ENCODE results near the gene GSX1. TPM values are rescaled to one million over a fixed set of nuclear protein-coding genes. Genes with fewer than 3 reads are reported as not detected.

Gene GSX1
- polyA plus RNA-seq, 1 donor from 2014 or later = not detected

DNA sequence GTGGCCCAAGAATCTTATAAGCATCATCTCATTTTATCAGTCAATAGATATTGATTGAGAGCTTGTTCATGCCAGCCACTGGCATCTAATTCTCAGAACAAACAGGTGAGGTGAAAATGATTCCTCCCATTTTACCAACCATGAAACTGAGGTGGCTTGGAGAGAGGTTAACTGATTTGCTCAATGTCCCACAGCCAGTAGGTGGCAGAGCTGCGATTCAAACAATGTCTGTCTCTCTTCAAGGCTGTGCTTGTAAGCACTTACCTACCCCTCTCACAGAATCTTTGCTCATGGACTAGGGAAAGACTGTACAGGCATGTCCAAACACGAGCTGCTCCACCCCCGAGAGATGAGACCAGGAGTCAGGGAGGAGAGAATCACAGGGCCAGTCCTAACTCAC, 21.5 kb upstream of the GSX1 start:
- no peak overlapping the region for H3K4me2 ChIP-seq (ENCODE audit: low read length)
- H3K9ac ChIP-seq (ENCODE audit: low read length) = no peak overlapping the region
- no peaks in the 10 kb centered on the region for H3K9me2 ChIP-seq (ENCODE audit: insufficient read depth, low read length)
- H3K9me3 ChIP-seq (ENCODE audit: low read length) = no peaks in the 10 kb centered on the region
- no peaks in the 10 kb centered on the region for H4K20me1 ChIP-seq (ENCODE audit: insufficient read depth)
- no peak overlapping the region for H3K27ac ChIP-seq (ENCODE audit: low read length)
- TF ChIP-seq EP300 (conservative IDR thresholded peaks at IDR 0.05; ENCODE audit: poor library complexity, severe bottlenecking) = no peak
- no peak for TF ChIP-seq REST (IDR thresholded peaks at IDR 0.05; ENCODE audit: borderline replicate concordance)
- no peak for TF ChIP-seq EZH2 (IDR thresholded peaks at IDR 0.05; ENCODE audit: borderline replicate concordance, insufficient read depth, low read length, poor library complexity, severe bottlenecking)
- TF ChIP-seq SMC3 (conservative IDR thresholded peaks at IDR 0.05; ENCODE audit: poor library complexity) = no peak
- TF ChIP-seq TAF1 (IDR thresholded peaks at IDR 0.05; ENCODE audit: low read depth) = no peak
- TF ChIP-seq, protein P1, sequence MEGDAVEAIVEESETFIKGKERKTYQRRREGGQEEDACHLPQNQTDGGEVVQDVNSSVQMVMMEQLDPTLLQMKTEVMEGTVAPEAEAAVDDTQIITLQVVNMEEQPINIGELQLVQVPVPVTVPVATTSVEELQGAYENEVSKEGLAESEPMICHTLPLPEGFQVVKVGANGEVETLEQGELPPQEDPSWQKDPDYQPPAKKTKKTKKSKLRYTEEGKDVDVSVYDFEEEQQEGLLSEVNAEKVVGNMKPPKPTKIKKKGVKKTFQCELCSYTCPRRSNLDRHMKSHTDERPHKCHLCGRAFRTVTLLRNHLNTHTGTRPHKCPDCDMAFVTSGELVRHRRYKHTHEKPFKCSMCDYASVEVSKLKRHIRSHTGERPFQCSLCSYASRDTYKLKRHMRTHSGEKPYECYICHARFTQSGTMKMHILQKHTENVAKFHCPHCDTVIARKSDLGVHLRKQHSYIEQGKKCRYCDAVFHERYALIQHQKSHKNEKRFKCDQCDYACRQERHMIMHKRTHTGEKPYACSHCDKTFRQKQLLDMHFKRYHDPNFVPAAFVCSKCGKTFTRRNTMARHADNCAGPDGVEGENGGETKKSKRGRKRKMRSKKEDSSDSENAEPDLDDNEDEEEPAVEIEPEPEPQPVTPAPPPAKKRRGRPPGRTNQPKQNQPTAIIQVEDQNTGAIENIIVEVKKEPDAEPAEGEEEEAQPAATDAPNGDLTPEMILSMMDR (IDR thresholded peaks at IDR 0.05; ENCODE audit: poor library complexity, severe bottlenecking) = no peak
- TF ChIP-seq POLR2AphosphoS5 (IDR thresholded peaks at IDR 0.05) = no peak
- no peak for TF ChIP-seq MXI1 (conservative IDR thresholded peaks at IDR 0.05; ENCODE audit: poor library complexity, severe bottlenecking)
- TF ChIP-seq RAD21 (conservative IDR thresholded peaks at IDR 0.05) = no peak
- no peak overlapping the region for H3K4me3 ChIP-seq (ENCODE audit: low read length)
- no peaks in the 10 kb centered on the region for H3F3A ChIP-seq (ENCODE audit: insufficient read depth, low read length, poor library complexity, severe bottlenecking)
- H3K36me3 ChIP-seq (ENCODE audit: insufficient read depth, low read length) = no peaks in the 10 kb centered on the region
- H3K27me3 ChIP-seq (ENCODE audit: insufficient read depth, low read depth, low read length) = no peaks in the 10 kb centered on the region
- no peak overlapping the region for H2AFZ ChIP-seq (ENCODE audit: low read depth, low read length)
- H3K79me2 ChIP-seq (replicated peaks; ENCODE audit: insufficient read depth, low read length) = no peaks in the 10 kb centered on the region

DNA sequence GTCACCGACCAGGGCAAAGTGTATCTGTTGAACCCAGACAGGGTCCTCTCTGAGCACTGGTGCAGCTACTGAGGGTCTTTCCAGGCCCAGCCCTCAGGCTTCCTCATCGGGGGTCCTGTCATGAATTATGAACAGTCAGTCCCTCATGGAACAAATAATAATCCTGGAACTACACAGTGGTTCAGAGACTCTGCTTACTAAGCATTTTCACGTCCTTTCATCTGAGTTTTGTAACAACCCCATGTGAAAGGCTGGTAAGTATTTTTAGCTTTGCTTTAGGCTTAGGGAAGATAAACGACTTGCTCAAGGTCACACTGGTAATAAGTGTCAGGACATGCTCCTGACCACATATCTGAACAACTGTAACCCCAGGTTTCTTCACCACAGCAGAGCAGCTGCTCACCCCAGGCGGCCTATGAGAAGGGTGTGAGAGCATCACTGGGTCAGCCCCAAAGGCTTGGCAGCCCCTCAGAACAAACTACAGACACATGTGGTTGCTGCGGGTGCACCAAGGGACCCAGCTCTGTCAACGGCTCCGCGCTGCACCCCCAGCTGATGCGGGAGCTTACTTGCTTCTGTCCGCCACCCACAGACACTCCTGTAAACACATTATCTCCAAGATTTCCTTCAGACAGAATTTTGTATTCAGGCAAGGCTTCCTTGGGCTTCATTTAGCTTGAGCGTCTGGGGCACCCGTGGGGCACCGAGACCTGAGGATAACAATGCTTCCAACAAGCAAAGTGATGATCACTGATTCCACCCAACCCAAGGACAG, 19.4 kb upstream of the GSX1 start:
- Histone ChIP-seq H3K9ac (ENCODE audit: low read length) (no peak overlapping the region), H3K27ac (ENCODE audit: low read length) (no peak overlapping the region), H3K4me3 (ENCODE audit: low read length) (no peak overlapping the region), H4K20me1 (ENCODE audit: insufficient read depth) (no peaks in the 10 kb centered on the region), H3K27me3 (ENCODE audit: insufficient read depth, low read depth, low read length) (no peaks in the 10 kb centered on the region), H3K79me2 (replicated peaks; ENCODE audit: insufficient read depth, low read length) (no peaks in the 10 kb centered on the region), H2AFZ (ENCODE audit: low read depth, low read length) (no peak overlapping the region), H3K9me3 (ENCODE audit: low read length) (no peaks in the 10 kb centered on the region), H3K36me3 (ENCODE audit: insufficient read depth, low read length) (no peaks in the 10 kb centered on the region), H3K4me2 (ENCODE audit: low read length) (no peak overlapping the region), H3K9me2 (ENCODE audit: insufficient read depth, low read length) (no peaks in the 10 kb centered on the region), H3F3A (ENCODE audit: insufficient read depth, low read length, poor library complexity, severe bottlenecking) (no peaks in the 10 kb centered on the region)
- TF ChIP-seq, protein P1 (IDR thresholded peaks at IDR 0.05; ENCODE audit: poor library complexity, severe bottlenecking) = no peak
- no peak for TF ChIP-seq MXI1 (conservative IDR thresholded peaks at IDR 0.05; ENCODE audit: poor library complexity, severe bottlenecking)
- TF ChIP-seq REST (IDR thresholded peaks at IDR 0.05; ENCODE audit: borderline replicate concordance) = no peak
- no peak for TF ChIP-seq RAD21 (conservative IDR thresholded peaks at IDR 0.05)

Data from neural cell (in vitro differentiated cells).